ENCODE measurements around the gene AQP6. TPM values are rescaled to one million over a fixed set of nuclear protein-coding genes. Genes with fewer than 3 reads are reported as not detected.
A peak's percentile ranks its signal among the peaks of the same experiment; 100 is the strongest.

AQP6 gene
- total RNA-seq, 1 experiment from 2014 or later = not detected

DNA sequence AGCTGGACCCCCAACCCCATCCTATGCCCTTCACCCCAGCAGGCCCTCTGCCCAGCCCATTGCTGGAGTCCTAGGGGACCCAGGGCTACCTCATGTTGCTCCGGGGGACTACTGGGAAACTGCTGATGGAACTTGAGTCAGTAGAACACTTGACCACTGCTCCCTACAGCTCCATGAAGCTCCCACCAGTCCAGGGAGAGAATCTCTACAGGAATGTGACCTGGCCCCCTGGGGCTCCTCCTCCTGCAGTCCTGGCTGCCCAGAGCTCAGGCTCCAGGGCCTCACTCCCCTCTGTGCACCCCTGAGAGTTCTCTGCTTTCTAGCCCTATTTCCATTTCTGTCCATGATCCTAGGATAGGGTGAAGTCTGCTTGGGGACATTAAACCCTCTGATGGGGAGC is 33.0 kb upstream of the AQP6 start:
- intact Hi-C loops (cut with micrococcal nuclease; ENCODE audit: unreplicated experiment) = loop anchor here (2.0 kb wide), 1 partner anchor 71 kb away; no protein-coding TSS in a partner anchor
- H3K4me3 ChIP-seq = no peak overlapping the region
- no peak overlapping the region for H3K4me2 ChIP-seq
- H3K36me3 ChIP-seq (ENCODE audit: low read depth) = no peaks in the 10 kb centered on the region
- no peak for DNase-seq
- no peaks in the 10 kb centered on the region for H3K9me2 ChIP-seq (ENCODE audit: insufficient read depth)
- H3K4me1 ChIP-seq (replicated peaks; ENCODE audit: insufficient read depth) = peaks cover 15% of the 10 kb centered on the region
- no peaks in the 10 kb centered on the region for H3K79me2 ChIP-seq (ENCODE audit: low read depth)
- no peaks in the 10 kb centered on the region for H3K27me3 ChIP-seq (ENCODE audit: insufficient read depth, low read depth)
- peaks cover 10% of the 10 kb centered on the region for H3F3A ChIP-seq (ENCODE audit: insufficient read depth, low read depth)
- ChIA-PET CTCF (no interaction called here), POLR2A (ENCODE audit: unreplicated experiment) (no interaction called here)
- TF ChIP-seq, protein P1, sequence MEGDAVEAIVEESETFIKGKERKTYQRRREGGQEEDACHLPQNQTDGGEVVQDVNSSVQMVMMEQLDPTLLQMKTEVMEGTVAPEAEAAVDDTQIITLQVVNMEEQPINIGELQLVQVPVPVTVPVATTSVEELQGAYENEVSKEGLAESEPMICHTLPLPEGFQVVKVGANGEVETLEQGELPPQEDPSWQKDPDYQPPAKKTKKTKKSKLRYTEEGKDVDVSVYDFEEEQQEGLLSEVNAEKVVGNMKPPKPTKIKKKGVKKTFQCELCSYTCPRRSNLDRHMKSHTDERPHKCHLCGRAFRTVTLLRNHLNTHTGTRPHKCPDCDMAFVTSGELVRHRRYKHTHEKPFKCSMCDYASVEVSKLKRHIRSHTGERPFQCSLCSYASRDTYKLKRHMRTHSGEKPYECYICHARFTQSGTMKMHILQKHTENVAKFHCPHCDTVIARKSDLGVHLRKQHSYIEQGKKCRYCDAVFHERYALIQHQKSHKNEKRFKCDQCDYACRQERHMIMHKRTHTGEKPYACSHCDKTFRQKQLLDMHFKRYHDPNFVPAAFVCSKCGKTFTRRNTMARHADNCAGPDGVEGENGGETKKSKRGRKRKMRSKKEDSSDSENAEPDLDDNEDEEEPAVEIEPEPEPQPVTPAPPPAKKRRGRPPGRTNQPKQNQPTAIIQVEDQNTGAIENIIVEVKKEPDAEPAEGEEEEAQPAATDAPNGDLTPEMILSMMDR (conservative IDR thresholded peaks at IDR 0.05) = no peak
- TF ChIP-seq EZH2 (IDR thresholded peaks at IDR 0.05; ENCODE audit: low read depth) = no peak
- BruUV-seq (replicated peaks) = no TSS peak
- H2AFZ ChIP-seq = no peak overlapping the region
- H3K9me3 ChIP-seq (ENCODE audit: insufficient read depth, low read depth) = no peaks in the 10 kb centered on the region
- no peak overlapping the region for H3K27ac ChIP-seq
- H4K20me1 ChIP-seq (ENCODE audit: insufficient read depth) = no peaks in the 10 kb centered on the region

DNA sequence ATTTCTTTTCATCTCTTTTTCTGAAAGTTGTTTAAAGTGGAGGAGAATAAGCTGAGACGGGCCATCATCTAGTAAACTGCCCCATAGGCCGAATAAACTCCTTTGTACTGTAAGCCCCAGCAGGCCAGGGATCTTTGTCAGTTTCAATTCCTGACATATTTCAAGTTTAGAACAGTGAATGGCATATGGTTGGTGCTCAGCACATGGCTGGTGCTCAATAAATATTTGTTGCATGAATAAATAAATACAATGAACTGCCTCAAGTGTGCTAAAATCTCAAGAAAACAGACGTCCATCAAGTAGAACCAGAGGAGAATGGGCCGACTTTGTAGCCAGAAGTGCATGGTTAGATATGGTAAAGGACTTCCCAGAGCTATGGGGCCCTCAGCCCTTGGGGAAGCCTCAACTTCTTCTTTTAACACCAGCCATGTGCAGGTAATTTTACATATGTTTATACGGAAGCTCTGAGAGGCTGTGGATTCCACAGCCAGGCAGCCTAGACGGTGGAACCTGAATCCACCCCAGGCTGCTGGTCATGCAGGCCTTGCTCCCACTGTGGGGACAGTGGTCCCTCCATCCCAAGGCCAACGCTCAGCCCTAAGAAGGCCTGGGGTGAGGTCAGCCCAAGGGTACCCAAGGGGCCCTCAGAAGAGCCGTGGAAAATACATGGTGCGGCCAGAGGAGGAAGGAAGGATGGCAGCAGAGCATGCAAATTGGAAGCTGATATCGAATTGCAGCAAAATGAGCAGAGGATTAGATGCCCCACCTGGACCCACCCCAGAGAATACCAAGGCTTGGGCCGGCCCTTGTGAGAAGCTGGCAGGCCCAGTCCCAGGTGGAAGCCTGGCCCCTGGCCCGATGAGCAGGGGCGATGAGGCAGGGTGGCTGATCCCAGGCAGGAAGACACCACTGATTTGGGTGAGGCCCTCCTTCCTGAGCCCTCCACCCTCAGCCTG is 30.9 kb upstream of the AQP6 start:
- no peak for DNase-seq
- Histone ChIP-seq H3K79me2 (ENCODE audit: low read depth) (no peaks in the 10 kb centered on the region), H3K27ac (no peak overlapping the region), H3K4me1 (replicated peaks; ENCODE audit: insufficient read depth) (peaks cover 29% of the 10 kb centered on the region), H3K36me3 (ENCODE audit: low read depth) (no peaks in the 10 kb centered on the region), H3K4me3 (no peak overlapping the region), H4K20me1 (ENCODE audit: insufficient read depth) (no peaks in the 10 kb centered on the region), H3F3A (ENCODE audit: insufficient read depth, low read depth) (peaks cover 17% of the 10 kb centered on the region; the same call in 1 of the 2 replicates), H3K9me3 (ENCODE audit: insufficient read depth, low read depth) (no peaks in the 10 kb centered on the region), H3K4me2 (peak overlapping the region; percentile 59; the same call in 1 of the 2 replicates), H2AFZ (no peak overlapping the region), H3K9me2 (ENCODE audit: insufficient read depth) (no peaks in the 10 kb centered on the region), H3K27me3 (ENCODE audit: insufficient read depth, low read depth) (no peaks in the 10 kb centered on the region)
- intact Hi-C loops (cut with micrococcal nuclease; ENCODE audit: unreplicated experiment) = no loop called here
- no TSS peak for BruUV-seq (replicated peaks)
- TF ChIP-seq, protein P1 (conservative IDR thresholded peaks at IDR 0.05) = no peak
- TF ChIP-seq EZH2 (IDR thresholded peaks at IDR 0.05; ENCODE audit: low read depth) = no peak
- ChIA-PET POLR2A (ENCODE audit: unreplicated experiment) (no interaction called here), CTCF (interaction anchor here (1.0 kb wide), 1 partner anchor 13 kb away, joined by 3 read pairs; no protein-coding TSS in a partner anchor)

DNA sequence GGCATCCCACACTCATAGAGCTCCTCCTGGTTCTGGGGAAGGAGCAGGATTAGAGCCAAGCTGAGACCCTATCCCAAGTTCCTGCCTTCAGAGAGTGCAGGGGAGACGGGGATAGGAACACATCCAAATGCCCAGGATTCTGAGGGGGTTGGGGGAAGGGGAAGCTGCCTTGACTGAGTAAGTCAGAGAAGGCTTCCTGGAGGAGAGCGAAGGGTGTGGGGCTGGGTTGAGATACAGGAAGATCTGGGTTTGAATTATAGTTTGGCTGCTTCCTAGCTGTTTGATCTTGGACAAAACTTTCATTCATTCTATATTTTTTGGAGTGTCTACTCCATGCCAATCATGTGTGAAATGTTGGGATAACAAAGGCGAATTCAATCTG is 30.2 kb upstream of the AQP6 start:
- Histone ChIP-seq H2AFZ (no peak overlapping the region), H3F3A (ENCODE audit: insufficient read depth, low read depth) (peaks cover 17% of the 10 kb centered on the region; the same call in 1 of the 2 replicates), H3K79me2 (ENCODE audit: low read depth) (no peaks in the 10 kb centered on the region), H3K9me2 (ENCODE audit: insufficient read depth) (no peaks in the 10 kb centered on the region), H3K9me3 (ENCODE audit: insufficient read depth, low read depth) (no peaks in the 10 kb centered on the region), H4K20me1 (ENCODE audit: insufficient read depth) (no peaks in the 10 kb centered on the region), H3K27ac (no peak overlapping the region), H3K4me1 (replicated peaks; ENCODE audit: insufficient read depth) (peaks cover 29% of the 10 kb centered on the region), H3K36me3 (ENCODE audit: low read depth) (no peaks in the 10 kb centered on the region), H3K4me2 (peak overlapping the region; percentile 59), H3K27me3 (ENCODE audit: insufficient read depth, low read depth) (no peaks in the 10 kb centered on the region), H3K4me3 (no peak overlapping the region)
- CTCF ChIA-PET = interaction anchor here (1.0 kb wide), 1 partner anchor 13 kb away, joined by 3 read pairs; no protein-coding TSS in a partner anchor
- intact Hi-C loops (cut with micrococcal nuclease; ENCODE audit: unreplicated experiment) = no loop called here
- TF ChIP-seq, protein P1 (conservative IDR thresholded peaks at IDR 0.05) = no peak
- no peak for TF ChIP-seq EZH2 (IDR thresholded peaks at IDR 0.05; ENCODE audit: low read depth)
- POLR2A ChIA-PET (ENCODE audit: unreplicated experiment) = no interaction called here
- DNase-seq = no peak
- no TSS peak for BruUV-seq (replicated peaks)
